ENCODE data around the gene TERT. TPM values are rescaled to one million over a fixed set of nuclear protein-coding genes. Genes with fewer than 3 reads are reported as not detected.
"Not testable (repeated sequence)": the region's sequence is repeated elsewhere in the genome, so short reads cannot be mapped to it uniquely, and the experiment has no call there.

TERT gene
- total and polyA plus RNA-seq, 2 experiments from 2014 or later: 0.08 TPM; not detected in 1

DNA sequence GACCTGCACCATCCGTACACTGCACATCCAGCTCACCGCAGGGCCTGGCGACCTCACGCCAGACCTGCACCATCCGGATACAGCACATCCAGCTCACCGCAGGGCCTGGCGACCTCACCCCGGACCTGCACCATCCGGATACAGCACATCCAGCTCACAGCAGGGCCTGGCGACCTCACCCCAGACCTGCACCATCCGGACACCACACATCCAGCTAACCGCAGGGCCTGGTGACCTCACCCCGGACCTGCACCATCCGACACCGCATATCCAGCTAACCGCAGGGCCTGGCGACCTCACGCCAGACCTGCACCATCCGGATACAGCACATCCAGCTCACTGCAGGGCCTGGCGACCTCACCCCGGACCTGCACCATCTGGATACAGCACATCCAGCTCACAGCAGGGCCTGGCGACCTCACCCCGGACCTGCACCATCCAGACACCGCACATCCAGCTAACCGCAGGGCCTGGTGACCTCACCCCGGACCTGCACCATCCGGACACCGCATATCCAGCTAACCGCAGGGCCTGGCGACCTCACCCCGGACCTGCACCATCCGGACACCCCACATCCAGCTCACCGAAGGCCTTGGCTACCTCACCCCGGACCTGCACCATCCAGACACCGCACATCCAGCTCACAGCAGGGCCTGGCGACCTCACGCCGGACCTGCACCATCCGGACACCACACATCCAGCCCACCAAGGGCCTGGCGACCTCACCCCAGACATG lies 11.7 kb downstream of the TERT start:
- not testable (repeated sequence) for H3K9me3 ChIP-seq (ENCODE audit: low read depth); H3K9me2 ChIP-seq (replicated peaks; ENCODE audit: insufficient read depth); H3K4me3 ChIP-seq; H3K27me3 ChIP-seq; H4K20me1 ChIP-seq (ENCODE audit: insufficient read depth, poor library complexity, severe bottlenecking); H3K36me3 ChIP-seq (replicated peaks; ENCODE audit: insufficient read depth, low read depth); DNase-seq (ENCODE audit: low spot score); H3K4me2 ChIP-seq; H2AFZ ChIP-seq; H3K79me2 ChIP-seq; H3K4me1 ChIP-seq (ENCODE audit: insufficient read depth); H3K27ac ChIP-seq
- 96% methylated on average over 31 of the region's 40 CpGs for WGBS (ENCODE audit: low lambda C conversion rate, missing lambda C conversion rate)

GRCh38 chr5:1282131-1282992 lies 12.5 kb downstream of the TERT start:
- H4K20me1 ChIP-seq (ENCODE audit: insufficient read depth, poor library complexity, severe bottlenecking): no peaks in the 10 kb centered on the region
- no peaks in the 10 kb centered on the region for H3K9me3 ChIP-seq (ENCODE audit: low read depth)
- no peak for TF ChIP-seq EZH2phosphoT487 (IDR thresholded peaks at IDR 0.05; ENCODE audit: low read depth, severe bottlenecking, unreplicated experiment)
- TF ChIP-seq, protein P1, sequence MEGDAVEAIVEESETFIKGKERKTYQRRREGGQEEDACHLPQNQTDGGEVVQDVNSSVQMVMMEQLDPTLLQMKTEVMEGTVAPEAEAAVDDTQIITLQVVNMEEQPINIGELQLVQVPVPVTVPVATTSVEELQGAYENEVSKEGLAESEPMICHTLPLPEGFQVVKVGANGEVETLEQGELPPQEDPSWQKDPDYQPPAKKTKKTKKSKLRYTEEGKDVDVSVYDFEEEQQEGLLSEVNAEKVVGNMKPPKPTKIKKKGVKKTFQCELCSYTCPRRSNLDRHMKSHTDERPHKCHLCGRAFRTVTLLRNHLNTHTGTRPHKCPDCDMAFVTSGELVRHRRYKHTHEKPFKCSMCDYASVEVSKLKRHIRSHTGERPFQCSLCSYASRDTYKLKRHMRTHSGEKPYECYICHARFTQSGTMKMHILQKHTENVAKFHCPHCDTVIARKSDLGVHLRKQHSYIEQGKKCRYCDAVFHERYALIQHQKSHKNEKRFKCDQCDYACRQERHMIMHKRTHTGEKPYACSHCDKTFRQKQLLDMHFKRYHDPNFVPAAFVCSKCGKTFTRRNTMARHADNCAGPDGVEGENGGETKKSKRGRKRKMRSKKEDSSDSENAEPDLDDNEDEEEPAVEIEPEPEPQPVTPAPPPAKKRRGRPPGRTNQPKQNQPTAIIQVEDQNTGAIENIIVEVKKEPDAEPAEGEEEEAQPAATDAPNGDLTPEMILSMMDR (IDR thresholded peaks at IDR 0.05; ENCODE audit: poor library complexity): no peak
- no peak for TF ChIP-seq EZH2 (IDR thresholded peaks at IDR 0.05; ENCODE audit: borderline replicate concordance)
- no peaks in the 10 kb centered on the region for H3K9me2 ChIP-seq (replicated peaks; ENCODE audit: insufficient read depth)
- H3K27ac ChIP-seq: no peak overlapping the region
- DNase-seq (ENCODE audit: low spot score): no peak
- H3K4me2 ChIP-seq: no peak overlapping the region
- no peak overlapping the region for H2AFZ ChIP-seq
- H3K79me2 ChIP-seq: no peaks in the 10 kb centered on the region
- no peak overlapping the region for H3K4me3 ChIP-seq
- H3K4me1 ChIP-seq (ENCODE audit: insufficient read depth): no peaks in the 10 kb centered on the region
- no peaks in the 10 kb centered on the region for H3K36me3 ChIP-seq (replicated peaks; ENCODE audit: insufficient read depth, low read depth)
- H3K27me3 ChIP-seq: no peaks in the 10 kb centered on the region
- WGBS (ENCODE audit: low lambda C conversion rate, missing lambda C conversion rate): 90% methylated on average over 36 of the region's 37 CpGs

DNA sequence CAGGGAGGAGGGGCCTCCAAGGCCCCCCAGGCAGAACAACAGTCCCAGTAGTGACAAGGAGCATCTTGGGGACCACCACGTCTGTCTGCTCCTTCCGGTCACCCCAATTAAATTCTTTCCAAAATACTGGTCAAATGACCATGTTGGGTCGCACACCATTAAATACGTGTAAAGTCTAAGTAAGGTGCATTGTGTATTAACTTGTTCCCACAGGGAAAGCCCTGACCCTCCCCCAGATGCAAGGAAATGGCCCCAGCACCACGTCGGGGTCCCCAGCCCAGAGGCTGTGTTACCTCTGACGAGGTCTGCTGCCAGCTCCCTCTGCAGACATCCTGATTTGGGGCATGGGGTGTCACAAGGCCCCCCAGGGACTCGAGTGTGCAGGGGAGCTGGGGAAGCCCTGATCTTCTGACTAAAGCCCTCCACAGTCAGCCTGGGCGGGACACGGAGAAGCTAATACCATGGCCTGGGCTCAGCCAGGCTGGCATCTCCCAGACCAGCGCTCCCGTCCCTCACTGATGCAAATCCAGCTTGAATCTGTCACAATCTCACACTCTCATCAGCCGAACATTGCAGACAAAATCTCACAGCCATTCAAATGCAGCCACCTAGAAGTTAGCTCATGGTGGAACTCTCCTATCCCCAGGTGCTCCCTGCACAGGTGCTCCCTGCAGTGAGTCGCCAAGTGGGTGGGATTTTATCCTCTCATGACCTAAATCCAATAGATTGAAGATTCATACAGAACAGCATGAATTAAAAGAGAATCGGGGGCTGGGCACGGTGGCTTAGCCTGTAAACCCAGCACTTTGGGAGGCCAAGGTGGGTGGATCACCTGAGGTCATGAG lies 13.6 kb downstream of the TERT start:
- WGBS (ENCODE audit: low lambda C conversion rate, missing lambda C conversion rate): 89% methylated on average over 16 of the region's 16 CpGs
- no peaks in the 10 kb centered on the region for H3K9me3 ChIP-seq (ENCODE audit: low read depth)
- DNase-seq (ENCODE audit: low spot score): no peak

More for the DNA sequence above, 13.6 kb downstream of the TERT start:
- no peak overlapping the region for H2AFZ ChIP-seq
- no peaks in the 10 kb centered on the region for H3K79me2 ChIP-seq
- no peak overlapping the region for H3K4me3 ChIP-seq
- H3K36me3 ChIP-seq (replicated peaks; ENCODE audit: insufficient read depth, low read depth): no peaks in the 10 kb centered on the region
- TF ChIP-seq EZH2 (IDR thresholded peaks at IDR 0.05; ENCODE audit: borderline replicate concordance): no peak
- TF ChIP-seq EZH2phosphoT487 (IDR thresholded peaks at IDR 0.05; ENCODE audit: low read depth, severe bottlenecking, unreplicated experiment): no peak
- TF ChIP-seq, protein P1 (IDR thresholded peaks at IDR 0.05; ENCODE audit: poor library complexity): no peak
- no peaks in the 10 kb centered on the region for H3K9me2 ChIP-seq (replicated peaks; ENCODE audit: insufficient read depth)
- no peaks in the 10 kb centered on the region for H4K20me1 ChIP-seq (ENCODE audit: insufficient read depth, poor library complexity, severe bottlenecking)
- no peaks in the 10 kb centered on the region for H3K27me3 ChIP-seq
- H3K27ac ChIP-seq: no peak overlapping the region
- H3K4me1 ChIP-seq (ENCODE audit: insufficient read depth): no peaks in the 10 kb centered on the region
- H3K4me2 ChIP-seq: no peak overlapping the region

Data from hepatocyte (in vitro differentiated cells).